ENCODE results near the gene GZMH.

GZMH gene, protein sequence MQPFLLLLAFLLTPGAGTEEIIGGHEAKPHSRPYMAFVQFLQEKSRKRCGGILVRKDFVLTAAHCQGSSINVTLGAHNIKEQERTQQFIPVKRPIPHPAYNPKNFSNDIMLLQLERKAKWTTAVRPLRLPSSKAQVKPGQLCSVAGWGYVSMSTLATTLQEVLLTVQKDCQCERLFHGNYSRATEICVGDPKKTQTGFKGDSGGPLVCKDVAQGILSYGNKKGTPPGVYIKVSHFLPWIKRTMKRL

DNA sequence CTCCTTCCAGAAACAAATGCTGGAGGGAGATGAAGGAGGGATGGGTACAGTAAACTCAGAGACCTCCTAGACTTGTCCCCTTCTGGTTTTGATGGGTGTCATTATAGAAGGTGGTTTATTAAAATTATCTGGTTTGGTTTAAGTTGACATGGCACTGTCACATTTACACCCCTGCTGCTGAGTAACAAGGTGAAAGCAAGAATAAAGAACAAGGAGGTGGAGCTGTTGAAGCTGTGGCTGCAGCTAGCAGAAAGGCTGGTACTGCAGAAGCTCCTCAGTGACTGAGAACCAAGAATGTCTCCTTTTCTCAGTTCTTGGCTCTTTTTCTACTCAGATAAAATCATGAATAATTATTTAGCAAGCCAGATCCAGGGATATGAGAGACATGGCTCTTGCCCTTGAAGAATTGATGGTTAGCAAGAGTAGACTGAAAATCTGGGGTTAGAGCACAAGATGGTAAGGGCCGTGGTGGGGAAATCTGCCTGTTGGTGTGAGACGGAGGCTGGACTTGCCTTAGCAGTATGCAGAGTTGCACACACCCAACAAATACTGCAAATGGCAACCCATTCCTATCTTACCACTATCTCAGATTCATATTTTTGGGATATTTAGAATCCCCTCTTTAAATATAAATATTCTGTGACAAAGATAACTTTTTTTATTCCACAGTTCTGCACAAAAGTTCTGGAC is at the start of gene GZMH:
TSS of gene GZMH (minus strand) at position 31 of the 690 bp plus-strand sequence. CDS start 72 bp downstream, outside the sequence.
- TF ChIP-seq, protein P1, sequence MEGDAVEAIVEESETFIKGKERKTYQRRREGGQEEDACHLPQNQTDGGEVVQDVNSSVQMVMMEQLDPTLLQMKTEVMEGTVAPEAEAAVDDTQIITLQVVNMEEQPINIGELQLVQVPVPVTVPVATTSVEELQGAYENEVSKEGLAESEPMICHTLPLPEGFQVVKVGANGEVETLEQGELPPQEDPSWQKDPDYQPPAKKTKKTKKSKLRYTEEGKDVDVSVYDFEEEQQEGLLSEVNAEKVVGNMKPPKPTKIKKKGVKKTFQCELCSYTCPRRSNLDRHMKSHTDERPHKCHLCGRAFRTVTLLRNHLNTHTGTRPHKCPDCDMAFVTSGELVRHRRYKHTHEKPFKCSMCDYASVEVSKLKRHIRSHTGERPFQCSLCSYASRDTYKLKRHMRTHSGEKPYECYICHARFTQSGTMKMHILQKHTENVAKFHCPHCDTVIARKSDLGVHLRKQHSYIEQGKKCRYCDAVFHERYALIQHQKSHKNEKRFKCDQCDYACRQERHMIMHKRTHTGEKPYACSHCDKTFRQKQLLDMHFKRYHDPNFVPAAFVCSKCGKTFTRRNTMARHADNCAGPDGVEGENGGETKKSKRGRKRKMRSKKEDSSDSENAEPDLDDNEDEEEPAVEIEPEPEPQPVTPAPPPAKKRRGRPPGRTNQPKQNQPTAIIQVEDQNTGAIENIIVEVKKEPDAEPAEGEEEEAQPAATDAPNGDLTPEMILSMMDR (IDR thresholded peaks at IDR 0.05) = no peak

DNA sequence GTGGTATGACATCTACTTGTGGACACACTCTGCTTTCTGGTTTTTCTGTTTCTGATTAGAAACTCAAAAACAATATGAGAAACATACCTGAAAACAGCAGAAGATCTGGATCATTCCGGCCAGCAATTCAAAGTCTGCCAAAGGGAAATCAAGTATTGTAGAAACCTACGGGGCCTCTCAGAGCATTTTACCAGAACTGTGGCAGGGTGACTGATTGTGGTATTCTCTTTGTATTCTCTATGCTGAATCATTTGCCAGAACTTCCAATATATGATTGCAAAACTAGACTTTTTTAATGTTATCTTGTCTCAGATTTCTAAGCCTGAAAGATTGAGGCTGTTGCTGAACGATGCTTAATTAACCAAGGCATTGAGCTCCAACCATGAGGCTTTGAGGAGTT is 30.4 kb upstream of the GZMH start:
- TF ChIP-seq, protein P1 (IDR thresholded peaks at IDR 0.05) = no peak

DNA sequence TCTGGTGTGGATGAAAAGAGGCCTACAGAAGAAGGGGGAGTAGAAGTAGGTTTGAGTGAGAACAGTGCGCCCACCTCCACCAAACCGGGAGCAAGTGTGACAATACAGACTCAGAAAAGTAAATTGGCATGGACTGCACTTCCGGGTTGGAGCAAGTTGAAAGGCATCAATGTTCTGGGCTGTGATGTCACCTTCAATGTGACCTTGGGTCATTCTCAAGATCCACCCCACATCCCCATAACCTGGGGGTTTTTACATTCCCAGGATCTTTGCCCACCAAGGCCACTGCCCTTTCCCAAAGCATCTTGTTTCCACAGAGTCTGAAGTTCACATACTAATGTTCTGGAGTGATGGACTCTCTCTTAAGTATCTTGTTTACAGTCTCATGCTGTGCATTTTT is 29.8 kb upstream of the GZMH start:
- TF ChIP-seq, protein P1 (IDR thresholded peaks at IDR 0.05) = no peak

DNA sequence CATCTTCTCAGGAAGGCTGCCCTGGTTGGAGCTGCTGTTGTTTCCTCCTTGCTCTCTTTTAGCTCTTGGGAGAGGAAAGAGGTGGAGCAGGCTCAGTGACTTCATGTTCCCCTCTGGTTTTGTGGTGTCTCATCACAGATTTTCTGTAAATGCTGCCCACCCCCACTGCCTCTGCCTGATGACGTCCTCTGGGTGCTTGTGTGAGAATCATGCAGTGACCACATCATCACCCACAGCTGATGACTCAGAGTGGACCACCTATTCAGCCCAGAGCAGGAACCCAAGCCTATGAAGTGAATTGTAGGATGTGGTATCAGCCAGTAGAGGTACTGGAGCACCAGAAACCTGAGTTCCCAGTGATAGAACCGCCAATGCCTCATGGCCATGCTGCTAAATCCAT is 24.7 kb upstream of the GZMH start, which contains the start of gene GZMB:
TSS of gene GZMB (minus strand) at position 33 of the 400 bp plus-strand sequence. CDS start at position 3, 30 bp downstream.
- TF ChIP-seq, protein P1 (IDR thresholded peaks at IDR 0.05) = no peak

DNA sequence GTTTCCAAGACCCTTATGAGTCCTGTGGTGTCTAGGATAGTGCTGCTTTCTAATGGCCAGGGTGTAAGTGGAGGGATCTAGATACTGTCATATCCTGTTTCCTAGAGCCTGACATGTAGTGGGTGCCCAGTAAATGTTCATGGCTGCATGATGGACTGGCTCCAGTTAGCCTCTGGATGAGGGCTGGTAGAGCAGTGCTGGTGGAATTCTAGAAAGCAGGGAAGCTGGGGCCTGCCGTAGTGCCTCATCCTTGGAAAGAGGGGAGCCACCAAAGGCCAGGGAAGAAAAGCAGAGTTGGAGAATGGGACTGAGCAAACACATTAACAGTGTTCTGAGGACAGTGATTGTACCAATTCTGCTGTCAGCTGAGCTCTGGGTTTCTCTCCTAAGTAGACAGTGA is 23.9 kb upstream of the GZMH start:
- TF ChIP-seq, protein P1 (IDR thresholded peaks at IDR 0.05) = no peak

DNA sequence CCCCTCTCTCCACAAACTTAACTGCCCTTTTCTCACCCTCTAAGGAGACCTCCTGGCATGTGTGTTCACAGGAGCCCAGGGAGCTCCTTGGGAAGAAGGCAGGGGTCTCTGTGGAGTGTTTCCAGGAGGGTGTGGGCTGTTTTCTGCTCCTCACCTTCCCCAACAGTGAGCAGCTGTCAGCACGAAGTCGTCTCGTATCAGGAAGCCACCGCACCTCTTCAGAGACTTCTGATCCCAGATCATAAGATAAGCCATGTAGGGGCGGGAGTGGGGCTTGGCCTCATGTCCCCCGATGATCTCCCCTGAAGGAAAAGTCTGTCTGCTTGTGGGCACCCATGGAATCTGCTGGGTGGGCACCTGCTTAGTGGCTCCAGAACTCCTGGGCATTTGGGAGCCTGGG is 23.3 kb upstream of the GZMH start:
- TF ChIP-seq, protein P1 (IDR thresholded peaks at IDR 0.05) = no peak

DNA sequence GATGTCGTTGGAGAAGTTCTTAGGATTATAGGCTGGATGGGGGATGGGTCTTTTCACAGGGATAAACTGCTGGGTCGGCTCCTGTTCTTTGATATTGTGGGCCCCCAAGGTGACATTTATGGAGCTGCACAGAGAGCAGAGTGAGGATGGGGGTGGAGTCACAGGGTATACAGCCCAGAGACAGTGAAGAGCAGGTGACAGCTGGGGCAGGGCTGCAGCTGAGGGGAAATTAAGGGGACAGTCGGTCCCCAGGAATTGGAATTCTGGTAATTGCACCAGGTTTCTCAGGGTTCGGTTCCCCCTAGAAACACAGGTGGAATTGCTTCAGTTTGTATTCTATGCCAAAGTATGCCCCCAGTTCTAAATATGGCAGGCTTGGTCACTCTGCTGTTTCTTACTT is 22.9 kb upstream of the GZMH start:
- TF ChIP-seq, protein P1 (IDR thresholded peaks at IDR 0.05) = no peak
